A549 treated with Hydrocortisone at 1 μM for 4 hours (cell line): ENCODE results near the gene APEX1. TPM values are rescaled to one million over a fixed set of nuclear protein-coding genes. Genes with fewer than 3 reads are reported as not detected.

Experiments used
- total RNA-seq: library from RNA; stranded (reverse); fragments of 200-300 nt; extraction: Qiagen RNA extraction; gene quantifications from 5 replicates; pipeline ENCODE4 v1.2.3, GENCODE V29; 2022

The APEX1 gene
- 249 to 284 TPM (median 257 TPM) in 5 replicates for total RNA-seq

DNA sequence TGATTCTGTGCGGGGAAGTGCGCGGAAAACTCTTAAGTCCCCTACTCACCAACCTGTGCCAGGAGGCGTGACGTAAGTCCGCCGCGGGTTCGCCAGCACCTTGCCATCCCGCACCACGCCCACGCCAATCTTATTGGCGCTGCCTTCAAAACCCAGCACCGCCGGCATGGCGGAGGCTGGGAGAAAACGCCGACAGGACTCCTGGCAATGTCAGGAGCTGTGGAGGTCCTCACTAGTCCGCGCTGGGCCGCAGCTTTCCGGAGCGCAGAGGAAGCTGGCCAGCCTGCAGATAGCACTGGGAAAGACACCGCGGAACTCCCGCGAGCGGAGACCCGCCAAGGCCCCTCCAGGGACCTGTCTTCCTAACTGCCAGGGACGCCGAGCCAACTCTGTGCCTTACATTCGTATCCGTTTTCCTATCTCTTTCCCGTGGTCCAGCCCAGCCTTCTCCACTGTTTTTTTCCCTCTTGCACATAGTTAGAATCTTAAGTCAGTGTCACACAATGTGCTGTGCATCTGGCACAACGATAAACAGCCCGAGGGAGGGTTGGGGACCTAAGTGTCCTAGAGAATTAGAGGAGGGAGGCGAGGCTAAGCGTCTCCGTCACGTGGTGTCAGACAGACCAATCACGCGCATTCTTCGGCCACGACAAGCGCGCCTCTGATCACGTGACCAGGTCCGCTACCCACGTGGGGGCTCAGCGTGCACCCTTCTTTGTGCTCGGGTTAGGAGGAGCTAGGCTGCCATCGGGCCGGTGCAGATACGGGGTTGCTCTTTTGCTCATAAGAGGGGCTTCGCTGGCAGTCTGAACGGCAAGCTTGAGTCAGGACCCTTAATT, at the start of gene APEX1, which contains the start of gene OSGEP:
Gene APEX1, plus strand, starts transcription at position 711 of the 839 bp plus-strand sequence. CDS start 420 bp downstream, outside the sequence.
Gene OSGEP, minus strand, starts transcription at position 297 of the 839 bp plus-strand sequence. Its CDS starts 129 bp downstream, at position 168.

DNA sequence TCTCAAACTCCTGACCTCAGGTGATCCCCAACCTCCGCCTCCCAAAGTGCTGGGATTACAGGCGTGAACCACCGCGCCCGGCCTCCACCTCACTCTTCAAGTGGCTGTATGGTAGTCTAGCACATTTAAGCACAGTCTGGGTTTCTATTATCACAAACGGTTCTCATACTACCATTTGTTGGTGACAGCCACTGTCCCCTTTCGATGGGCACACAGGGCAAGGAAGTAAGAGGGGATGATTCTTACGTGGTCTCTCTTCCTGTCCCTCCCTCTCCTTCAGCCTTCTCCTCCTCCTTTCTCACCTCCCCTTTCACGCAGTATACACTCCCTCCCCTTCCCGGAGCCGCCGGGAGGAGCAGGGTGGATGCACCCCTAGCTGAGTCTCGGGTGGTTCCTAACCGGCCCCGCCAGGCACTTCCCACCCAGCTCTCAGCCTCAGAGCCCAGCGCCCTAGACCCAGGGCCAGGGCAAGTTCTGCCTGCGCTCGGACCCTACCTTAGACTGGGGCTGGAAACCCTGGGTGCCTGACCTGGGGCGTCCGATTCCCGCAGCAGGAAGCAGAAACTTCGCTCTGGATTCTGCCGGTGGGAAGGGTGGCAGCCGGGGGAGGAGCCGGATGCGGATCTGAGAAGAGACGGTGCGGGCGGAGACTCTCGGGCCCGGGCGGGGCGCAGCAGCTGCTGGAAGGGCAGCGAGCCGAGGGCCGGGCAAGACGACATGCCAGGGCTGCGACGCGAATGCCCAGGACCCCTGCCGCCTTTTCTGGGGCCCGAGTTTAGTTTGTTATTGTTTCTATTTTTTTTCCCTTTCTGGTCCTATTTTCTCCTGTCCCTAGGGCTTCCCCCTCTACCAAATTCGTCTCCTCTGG, 41.9 kb upstream of the APEX1 start, which contains the start of gene TEP1:
Gene TEP1, minus strand, starts transcription at position 626 of the 868 bp plus-strand sequence. CDS start 5,062 bp downstream, outside the sequence.

GRCh38 chr14:20435582-20436362, 19.3 kb upstream of the APEX1 start, which contains the start of gene KLHL33:
Gene KLHL33 (minus strand): TSS chr14:20436166. CDS start chr14:20435811, 355 bp downstream.

GRCh38 chr14:20461225-20462141, 6.5 kb downstream of the APEX1 start, which contains the start of gene PIP4P1:
Gene PIP4P1 (minus strand): TSS chr14:20461434. CDS start chr14:20461325, 109 bp downstream.

DNA sequence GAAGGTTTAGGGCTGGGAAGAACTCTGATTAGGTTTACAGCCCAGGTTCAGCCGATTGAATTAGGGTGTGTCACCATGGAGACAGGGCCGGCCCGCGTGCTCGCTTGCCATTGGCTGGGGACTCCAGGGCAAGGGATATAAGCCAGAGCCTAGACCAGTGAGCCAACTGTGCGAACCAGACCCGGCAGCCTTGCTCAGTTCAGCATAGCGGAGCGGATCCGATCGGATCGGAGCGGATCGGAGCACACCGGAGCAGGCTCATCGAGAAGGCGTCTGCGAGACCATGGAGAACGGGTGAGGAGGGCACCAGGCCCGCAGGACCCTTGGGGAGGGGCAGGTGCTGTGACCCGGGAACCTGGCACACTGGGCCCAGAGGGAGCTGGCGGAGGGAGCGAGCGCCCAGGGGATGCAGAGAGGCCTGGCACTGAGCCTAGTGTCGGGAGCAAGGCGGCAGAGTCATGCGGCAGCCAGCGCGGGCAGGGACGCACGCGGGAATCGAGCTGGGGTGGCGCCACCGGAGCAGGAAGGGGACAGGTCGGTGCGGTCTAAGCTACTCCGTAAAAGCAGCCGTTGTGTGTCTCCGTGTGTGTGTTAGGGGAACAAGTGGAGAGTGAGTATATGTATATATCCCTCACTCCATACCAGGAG, 14.3 kb downstream of the APEX1 start, which contains the start of gene PNP:
Gene PNP, plus strand, starts transcription at position 165 of the 648 bp plus-strand sequence. Its CDS starts 119 bp downstream, at position 284.

Other genes with a start within 250 kb of the APEX1 start
- gene OR11H6, start 231.5 kb upstream of the APEX1 start, total RNA-seq = not detected in 5 replicates
- not detected in 5 replicates for gene OR11H7, start 226.2 kb upstream of the APEX1 start, total RNA-seq
- not detected in 5 replicates for gene OR11H4, start 215.9 kb upstream of the APEX1 start, total RNA-seq
- 17.3 to 27.1 TPM (median 18.5 TPM) in 5 replicates for gene TTC5, start 149.3 kb upstream of the APEX1 start, total RNA-seq
- gene CCNB1IP1, start 121.9 kb upstream of the APEX1 start, total RNA-seq = 37.7 to 46.5 TPM (median 39.4 TPM) in 5 replicates
- 17.3 to 24.3 TPM (median 18.7 TPM) in 5 replicates for gene PARP2, start 111.6 kb upstream of the APEX1 start, total RNA-seq
- 8.2 to 10.7 TPM (median 9.4 TPM) in 5 replicates for gene TEP1, start 41.7 kb upstream of the APEX1 start, total RNA-seq
- 0.01 TPM in 1 of 5 replicates, not detected in the others for gene KLHL33, start 19.1 kb upstream of the APEX1 start, total RNA-seq
- 24.7 to 28.8 TPM (median 25.7 TPM) in 5 replicates for gene OSGEP, start 414 bp upstream of the APEX1 start, total RNA-seq
- 29.0 to 42.3 TPM (median 32.5 TPM) in 5 replicates for gene PIP4P1, start 6.2 kb downstream of the APEX1 start, total RNA-seq
- gene PNP, start 14.2 kb downstream of the APEX1 start, total RNA-seq = 141 to 164 TPM (median 143 TPM) in 5 replicates
- 0.13 to 0.58 TPM (median 0.34 TPM) in 5 replicates for gene RNASE10, start 50.3 kb downstream of the APEX1 start, total RNA-seq
- gene RNASE9, start 105.8 kb downstream of the APEX1 start, total RNA-seq = not detected in 5 replicates
- gene RNASE11, start 132.8 kb downstream of the APEX1 start, total RNA-seq = not detected in 5 replicates
- not detected in 5 replicates for gene RNASE12, start 136.2 kb downstream of the APEX1 start, total RNA-seq
- not detected in 5 replicates for gene OR6S1, start 186.5 kb downstream of the APEX1 start, total RNA-seq
- gene RNASE4, start 229.3 kb downstream of the APEX1 start, total RNA-seq = 5.6 to 8.6 TPM (median 6.9 TPM) in 5 replicates
- gene ANG, start 233.5 kb downstream of the APEX1 start, total RNA-seq = 6.7 to 11.3 TPM (median 10.5 TPM) in 5 replicates